Activated CD8-positive, alpha-beta T cell treated with anti-CD3 and anti-CD28 coated beads, Interleukin-2, amount 10 ng/mL, durations not matched to agents 7 days and 5 days (primary cell): ENCODE data around the gene DNAJB4. TPM values are rescaled to one million over a fixed set of nuclear protein-coding genes. Genes with fewer than 3 reads are reported as not detected.
"Not testable (repeated sequence)": the region's sequence is repeated elsewhere in the genome, so short reads cannot be mapped to it uniquely, and the experiment has no call there.

Source experiments
- ATAC-seq: fragments of 150-1000 bp; cut with Tn5 transposase; one replicate; pipeline ENCODE4 v1.10.0; 2021; ENCODE audit warnings: moderate library complexity
- CTCF ChIA-PET: fragments of 350-600 bp; sonication (Branson Sonifier 250); formaldehyde crosslinking; loops from one replicate; lab custom pipeline; 2021; ENCODE audit warnings: antibody characterized with exemption; lab: Charles Lee
- POLR2A ChIA-PET: fragments of 350-600 bp; sonication (Branson Sonifier 250); formaldehyde crosslinking; loops from one replicate; lab custom pipeline; 2021; ENCODE audit warnings: antibody characterized with exemption; lab: Charles Lee
- DNase-seq: peaks from one replicate; pipeline ENCODE4 v3.0.0-alpha.2; 2020
- H3K27ac Mint-ChIP-seq: one replicate; pipeline ENCODE4 v1.8.0; 2021; ENCODE audit warnings: mild to moderate bottlenecking, mixed read lengths
- H3K27me3 Mint-ChIP-seq: one replicate; pipeline ENCODE4 v1.8.0; 2021; ENCODE audit warnings: low read depth, mixed read lengths
- H3K36me3 Mint-ChIP-seq: one replicate; pipeline ENCODE4 v1.8.0; 2021; ENCODE audit warnings: low read depth, mixed read lengths
- H3K4me1 Mint-ChIP-seq: one replicate; pipeline ENCODE4 v1.8.0; 2021; ENCODE audit warnings: low read depth, mixed read lengths
- H3K4me3 Mint-ChIP-seq: one replicate; pipeline ENCODE4 v1.8.0; 2021; ENCODE audit warnings: mild to moderate bottlenecking, mixed read lengths
- H3K9me3 Mint-ChIP-seq: one replicate; pipeline ENCODE4 v1.8.0; 2022; ENCODE audit warnings: mixed read lengths; ENCODE audit not compliant: insufficient read depth
- total RNA-seq, 2 experiments: library from RNA; stranded (reverse); gene quantifications; one replicate each; pipeline ENCODE4 v1.2.3, GENCODE V29; 2021

Gene DNAJB4
- total RNA-seq, 2 experiments from 2014 or later: 9.4 to 10.5 TPM

DNA sequence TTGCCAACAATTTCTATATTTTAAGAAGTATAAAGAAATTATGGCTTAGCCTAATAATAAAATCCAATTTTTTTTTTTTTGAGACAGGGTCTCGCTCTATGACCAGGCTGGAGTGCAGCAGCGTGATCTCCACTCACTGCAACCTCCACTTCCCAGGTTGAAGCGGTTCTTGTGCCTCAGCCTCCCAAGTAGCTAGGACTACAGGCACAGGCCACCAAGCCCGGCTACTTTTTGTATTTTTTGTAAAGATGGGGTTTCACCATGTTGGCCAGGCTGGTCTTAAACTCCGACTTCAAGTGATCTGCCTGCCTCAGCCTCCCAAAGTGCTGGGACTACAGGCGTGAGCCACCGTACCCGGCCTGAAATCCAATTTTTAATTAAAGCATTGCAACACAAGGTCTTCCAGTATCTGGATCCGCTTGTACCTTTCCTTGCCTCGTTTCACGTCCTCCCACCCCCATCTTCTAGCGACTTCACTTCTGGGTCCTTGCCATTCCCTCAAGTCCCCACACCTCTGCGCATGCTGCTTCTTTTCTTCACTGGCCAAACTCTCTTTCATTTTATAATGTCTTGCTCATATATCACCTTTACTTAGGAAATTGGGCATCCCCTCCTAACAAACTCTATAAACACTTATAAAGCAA lies 28.2 kb upstream of the DNAJB4 start:
- ChIA-PET CTCF (interaction anchor here (1.9 to 2.4 kb wide), 2 partner anchors 8 to 10 kb away, joined by 8 to 16 read pairs; no protein-coding TSS in a partner anchor), POLR2A (interaction anchor here (1.0 to 9.2 kb wide), 3 partner anchors 27 to 643 kb away, joined by 9 to 317 read pairs (median 13); partner anchors contain the start of genes DNAJB4 and IFI44L)
- Mint-ChIP-seq H3K4me1 (peaks cover 45% of the 10 kb centered on the region), H3K36me3 (peaks cover 29% of the 10 kb centered on the region), H3K27me3 (no peaks in the 10 kb centered on the region), H3K4me3 (no peak overlapping the region), H3K9me3 (no peaks in the 10 kb centered on the region), H3K27ac (no peak overlapping the region)
- DNase-seq (no peak), ATAC-seq (no peak)

DNA sequence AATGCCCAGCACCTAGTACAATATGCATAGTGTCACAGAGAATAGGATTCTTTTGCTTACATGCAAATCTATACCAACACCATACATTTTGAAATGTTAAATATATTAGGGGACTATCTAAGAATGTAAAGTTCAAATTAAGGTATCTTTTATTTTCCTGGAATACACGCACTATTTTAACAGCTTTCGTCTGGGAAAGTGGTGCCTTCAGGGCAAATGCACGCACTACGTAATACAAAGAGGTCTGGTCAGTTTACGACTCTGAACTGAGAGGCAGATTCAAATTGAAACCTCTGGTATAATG lies 26.8 kb upstream of the DNAJB4 start:
- Mint-ChIP-seq H3K27ac (no peak overlapping the region), H3K27me3 (no peaks in the 10 kb centered on the region), H3K9me3 (no peaks in the 10 kb centered on the region), H3K4me3 (no peak overlapping the region), H3K4me1 (peaks cover 42% of the 10 kb centered on the region), H3K36me3 (peaks cover 27% of the 10 kb centered on the region)
- ATAC-seq (no peak), DNase-seq (no peak)
- POLR2A ChIA-PET: interaction anchor here (0.6 to 9.2 kb wide), 24 partner anchors 9 to 673 kb away, joined by 3 to 317 read pairs (median 5); partner anchors contain the start of genes DNAJB4, IFI44L and MIGA1
- CTCF ChIA-PET: interaction anchor here (1.1 to 5.5 kb wide), 9 partner anchors 9 to 136 kb away, joined by 3 to 60 read pairs (median 4); partner anchors contain the start of genes DNAJB4 and GIPC2

DNA sequence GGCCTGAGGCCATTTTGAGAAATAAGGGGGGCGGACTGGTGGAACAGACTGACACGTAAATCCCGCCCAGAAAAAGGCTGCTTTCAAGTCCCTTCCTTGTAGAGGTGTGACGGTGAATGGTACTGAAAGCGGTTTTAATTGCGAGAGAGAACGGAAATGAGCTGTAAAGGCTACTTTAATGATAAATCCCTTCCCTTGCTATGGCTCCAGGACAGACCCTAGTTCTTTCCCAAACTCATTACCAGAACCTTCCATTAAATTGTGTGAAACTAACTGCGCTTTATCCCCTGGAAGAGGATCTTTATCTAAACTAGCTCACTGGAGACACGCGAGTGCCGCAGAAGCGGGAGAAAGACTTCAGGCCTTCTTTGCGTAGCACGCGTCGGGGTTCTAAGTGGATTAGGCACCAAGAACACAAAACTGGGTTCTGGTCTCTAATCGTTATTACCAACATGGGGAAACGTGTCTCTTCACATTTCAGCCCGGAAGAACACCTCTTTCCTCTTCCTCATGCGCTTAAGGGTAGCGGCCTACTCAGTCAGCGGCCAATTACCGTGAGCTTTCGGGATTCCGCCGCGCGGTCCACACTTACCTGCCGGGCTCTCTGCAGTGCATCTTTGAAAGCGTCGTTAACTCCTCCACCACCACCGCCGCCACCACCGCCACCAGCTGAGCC lies 26.3 kb upstream of the DNAJB4 start:
- no peaks in the 10 kb centered on the region for H3K9me3 Mint-ChIP-seq
- no peak overlapping the region for H3K4me3 Mint-ChIP-seq
- ATAC-seq: peak; percentile 70
- ChIA-PET POLR2A (interaction anchor here (0.8 to 9.2 kb wide), 27 partner anchors 8 to 1719 kb away, joined by 3 to 317 read pairs (median 5); partner anchors contain the start of genes DNAJB4, IFI44, IFI44L and MIGA1), CTCF (interaction anchor here (0.9 to 5.5 kb wide), 12 partner anchors 9 to 136 kb away, joined by 3 to 60 read pairs (median 4); partner anchors contain the start of genes DNAJB4 and GIPC2)
- peaks cover 42% of the 10 kb centered on the region for H3K4me1 Mint-ChIP-seq
- no peaks in the 10 kb centered on the region for H3K27me3 Mint-ChIP-seq
- no peak overlapping the region for H3K27ac Mint-ChIP-seq
- peaks cover 27% of the 10 kb centered on the region for H3K36me3 Mint-ChIP-seq
- peak; percentile 92 for DNase-seq

DNA sequence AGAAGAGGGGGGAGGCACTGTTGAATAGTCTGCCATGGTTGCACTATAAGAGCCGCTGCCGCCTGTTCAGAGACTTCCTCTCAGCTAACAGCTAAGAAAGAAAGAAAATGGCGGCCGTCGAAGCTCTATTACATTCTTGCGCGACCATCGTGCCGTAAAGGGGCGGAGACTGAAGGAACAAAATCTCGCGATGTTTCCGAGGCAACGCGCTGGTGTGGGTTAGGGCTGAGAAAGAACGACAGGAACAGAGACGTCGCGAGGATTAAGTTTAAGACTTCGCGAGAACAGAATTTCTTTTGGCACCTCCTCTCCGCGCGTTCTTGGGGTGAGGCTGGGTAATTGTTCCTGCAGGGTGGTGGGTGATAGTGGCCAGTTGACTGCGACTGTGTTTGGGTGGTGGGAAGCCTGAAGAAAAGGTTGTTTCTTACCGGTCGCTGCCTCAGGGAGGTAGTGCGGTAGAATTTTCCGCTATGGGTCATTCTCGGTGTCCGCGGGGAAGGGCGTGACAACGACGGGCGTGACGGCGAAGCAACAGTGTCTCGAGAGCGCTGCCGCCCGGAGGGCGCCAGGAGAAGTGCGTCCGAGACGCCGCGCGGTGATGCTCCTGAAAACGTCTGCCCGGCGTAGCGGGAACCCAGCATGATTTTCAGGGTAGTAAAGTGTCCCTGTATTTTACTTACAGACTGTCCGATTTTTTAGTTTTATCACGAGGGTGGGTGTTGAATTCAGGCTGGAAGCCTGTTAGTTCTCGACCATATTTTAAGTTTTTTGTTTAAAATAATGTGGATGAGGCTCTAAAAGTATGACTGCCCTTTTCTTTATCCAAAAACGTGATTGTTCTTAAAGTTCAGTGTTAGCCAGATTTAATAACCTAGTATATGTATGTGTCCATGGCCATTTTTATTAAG lies 25.5 kb upstream of the DNAJB4 start, which contains the start of gene FUBP1:
Gene FUBP1 (minus strand): TSS at position 104 of the 908 bp plus-strand sequence. CDS start 68 bp downstream, at position 36.
- Mint-ChIP-seq H3K36me3 (peaks cover 31% of the 10 kb centered on the region), H3K4me1 (peaks cover 45% of the 10 kb centered on the region), H3K27me3 (no peaks in the 10 kb centered on the region), H3K27ac (no peak within 1 kb of the TSS), H3K4me3 (no peak within 1 kb of the TSS), H3K9me3 (no peaks in the 10 kb centered on the region)
- CTCF ChIA-PET: interaction anchor here (0.9 to 5.5 kb wide), 14 partner anchors 8 to 135 kb away, joined by 3 to 60 read pairs (median 4); partner anchors contain the start of genes DNAJB4 and GIPC2
- POLR2A ChIA-PET: interaction anchor here (0.5 to 9.2 kb wide), 25 partner anchors 9 to 1720 kb away, joined by 3 to 317 read pairs (median 6); partner anchors contain the start of genes DNAJB4, IFI44, IFI44L and MIGA1
- DNase-seq (peak; percentile 98), ATAC-seq (peak; percentile 84)

DNA sequence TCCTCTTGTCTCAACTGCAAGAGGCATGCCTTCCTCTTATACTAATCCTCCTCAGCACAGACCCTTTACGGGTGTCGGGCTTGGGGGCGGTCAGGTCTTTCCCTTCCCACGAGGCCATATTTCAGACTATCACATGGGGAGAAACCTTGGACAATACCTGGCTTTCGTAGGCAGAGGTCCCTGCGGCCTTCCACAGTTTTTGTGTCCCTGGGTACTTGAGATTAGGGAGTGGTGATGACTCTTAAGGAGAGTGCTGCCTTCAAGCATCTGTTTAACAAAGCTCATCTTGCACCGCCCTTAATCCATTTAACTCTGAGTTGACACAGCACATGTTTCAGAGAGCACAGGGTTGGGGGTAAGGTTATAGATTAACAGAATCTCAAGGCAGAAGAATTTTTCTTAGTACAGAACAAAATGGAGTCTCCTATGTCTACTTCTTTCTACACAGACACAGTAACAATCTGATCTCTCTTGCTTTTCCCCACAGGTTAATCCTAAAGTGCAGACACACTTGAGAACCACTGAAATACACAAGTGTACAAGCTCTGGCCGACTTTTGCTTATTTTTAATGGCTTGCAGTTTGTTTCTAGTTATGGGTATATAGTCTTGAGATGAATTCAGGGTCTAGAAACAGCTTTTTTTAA lies 21.3 kb upstream of the DNAJB4 start:
- CTCF ChIA-PET: interaction anchor here (5.5 kb wide), 1 partner anchor 21 kb away, joined by 60 read pairs; the partner anchor contains the start of gene DNAJB4
- Mint-ChIP-seq H3K36me3 (peaks cover 29% of the 10 kb centered on the region), H3K4me1 (peaks cover 22% of the 10 kb centered on the region)
- H3K9me3 Mint-ChIP-seq, H3K4me3 Mint-ChIP-seq, ATAC-seq, DNase-seq, H3K27ac Mint-ChIP-seq, H3K27me3 Mint-ChIP-seq: not testable (repeated sequence)
- POLR2A ChIA-PET: interaction anchor here (1.4 to 9.2 kb wide), 2 partner anchors 20 to 21 kb away, joined by 7 to 317 read pairs; partner anchors contain the start of gene DNAJB4

DNA sequence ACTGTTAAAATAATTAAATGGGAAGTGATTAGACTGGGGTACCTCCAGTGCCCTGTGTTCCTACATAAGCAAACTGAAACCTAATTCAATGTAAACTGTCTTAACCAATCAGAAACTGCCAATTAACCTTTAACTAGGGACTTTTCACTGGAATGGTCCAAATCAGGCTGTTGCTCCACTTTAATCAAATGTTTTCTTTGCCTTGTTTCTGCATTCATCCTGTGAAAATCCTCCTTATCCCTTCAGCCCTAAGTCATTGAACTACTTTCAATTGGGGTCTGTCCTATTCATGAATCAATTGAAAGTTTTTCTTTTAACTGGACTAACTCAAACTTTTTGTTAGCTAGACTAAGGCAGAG lies 20.8 kb upstream of the DNAJB4 start:
- ChIA-PET CTCF (no interaction called here), POLR2A (interaction anchor here (1.4 kb wide), 1 partner anchor 20 kb away, joined by 7 read pairs; the partner anchor contains the start of gene DNAJB4)
- H3K4me1 Mint-ChIP-seq: peaks cover 22% of the 10 kb centered on the region
- no peak for DNase-seq
- H3K4me3 Mint-ChIP-seq: no peak overlapping the region
- no peak overlapping the region for H3K27ac Mint-ChIP-seq
- no peak for ATAC-seq
- peaks cover 29% of the 10 kb centered on the region for H3K36me3 Mint-ChIP-seq
- H3K27me3 Mint-ChIP-seq: no peaks in the 10 kb centered on the region
- no peaks in the 10 kb centered on the region for H3K9me3 Mint-ChIP-seq

DNA sequence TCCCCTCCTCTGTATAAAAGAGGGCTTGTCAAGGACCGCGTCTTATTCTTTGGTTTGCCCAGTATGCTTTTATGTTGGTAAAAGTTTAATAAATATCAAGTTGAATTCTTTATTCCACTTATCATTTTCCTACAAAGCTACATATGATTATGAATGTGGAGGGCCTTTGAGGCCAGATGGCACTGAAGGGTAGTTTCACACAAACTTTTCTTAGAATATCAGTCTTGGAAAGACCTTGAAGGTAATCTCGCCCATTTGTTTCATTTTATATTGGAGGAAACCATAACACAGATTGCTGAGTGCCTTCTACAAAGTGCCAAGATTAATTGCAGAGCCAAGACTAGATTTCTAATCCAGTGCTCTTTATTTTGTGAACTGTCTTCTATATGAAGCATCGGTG lies 20.1 kb upstream of the DNAJB4 start:
- DNase-seq: no peak
- Mint-ChIP-seq H3K4me1 (peaks cover 26% of the 10 kb centered on the region), H3K36me3 (peaks cover 29% of the 10 kb centered on the region), H3K27ac (no peak overlapping the region), H3K4me3 (no peak overlapping the region), H3K27me3 (no peaks in the 10 kb centered on the region), H3K9me3 (no peaks in the 10 kb centered on the region)
- POLR2A ChIA-PET: interaction anchor here (1.4 kb wide), 1 partner anchor 19 kb away, joined by 7 read pairs; the partner anchor contains the start of gene DNAJB4
- ATAC-seq: no peak
- CTCF ChIA-PET: no interaction called here

DNA sequence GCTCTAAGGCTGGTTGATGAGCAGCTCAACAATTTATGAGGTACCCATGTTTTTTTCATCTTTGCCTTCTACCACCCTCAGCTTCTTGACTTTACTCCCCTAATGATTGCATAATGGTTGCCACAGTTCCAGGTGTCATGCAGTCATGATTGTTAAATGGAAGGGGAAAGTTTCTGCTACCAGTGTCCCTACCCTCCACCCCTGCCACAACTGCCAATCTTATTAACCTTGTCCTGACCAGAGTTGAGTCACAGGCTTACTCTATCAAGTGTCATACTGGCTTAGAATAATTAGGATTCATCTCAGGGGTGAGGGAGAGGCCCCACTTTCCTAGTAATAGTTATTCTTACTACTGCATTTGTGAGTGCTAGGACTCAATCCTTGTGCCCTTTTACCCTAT lies 17.9 kb upstream of the DNAJB4 start:
- Mint-ChIP-seq H3K9me3 (no peaks in the 10 kb centered on the region), H3K4me1 (peaks cover 17% of the 10 kb centered on the region), H3K4me3 (no peak overlapping the region), H3K27me3 (no peaks in the 10 kb centered on the region), H3K27ac (no peak overlapping the region), H3K36me3 (peaks cover 26% of the 10 kb centered on the region)
- ATAC-seq (no peak), DNase-seq (no peak)
- POLR2A ChIA-PET: interaction anchor here (2.0 kb wide), 1 partner anchor 17 kb away, joined by 9 read pairs; the partner anchor contains the start of gene DNAJB4
- CTCF ChIA-PET: interaction anchor here (1.3 kb wide), 1 partner anchor 8 kb away, joined by 4 read pairs; the partner anchor contains the start of gene FUBP1

DNA sequence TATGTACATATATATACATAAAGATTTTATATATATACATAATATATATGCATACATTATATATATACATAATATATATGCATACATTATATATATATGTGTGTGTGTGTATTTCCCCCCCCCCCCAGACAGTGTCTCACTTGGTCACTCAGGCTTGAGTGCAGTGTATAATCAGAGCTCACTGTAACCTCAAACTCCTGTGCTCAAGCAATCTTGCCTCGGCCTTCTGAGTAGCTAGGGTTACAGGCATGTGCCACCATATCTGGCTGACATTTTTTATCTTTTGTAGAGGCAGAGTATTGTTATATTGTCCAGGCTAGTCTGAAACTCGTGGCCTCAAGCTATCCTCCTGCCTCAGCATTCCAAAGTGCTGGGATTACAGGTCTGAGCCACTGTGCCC lies 16.8 kb upstream of the DNAJB4 start:
- Mint-ChIP-seq H3K4me1 (peaks cover 15% of the 10 kb centered on the region), H3K9me3 (no peaks in the 10 kb centered on the region), H3K36me3 (peaks cover 27% of the 10 kb centered on the region), H3K27ac (no peak overlapping the region), H3K4me3 (no peak overlapping the region), H3K27me3 (no peaks in the 10 kb centered on the region)
- ATAC-seq (no peak), DNase-seq (no peak)
- ChIA-PET CTCF (interaction anchor here (1.3 kb wide), 1 partner anchor 9 kb away, joined by 4 read pairs; the partner anchor contains the start of gene FUBP1), POLR2A (interaction anchor here (0.7 to 1.2 kb wide), 2 partner anchors 9 to 17 kb away, joined by 4 to 5 read pairs; partner anchors contain the start of genes DNAJB4 and FUBP1)

DNA sequence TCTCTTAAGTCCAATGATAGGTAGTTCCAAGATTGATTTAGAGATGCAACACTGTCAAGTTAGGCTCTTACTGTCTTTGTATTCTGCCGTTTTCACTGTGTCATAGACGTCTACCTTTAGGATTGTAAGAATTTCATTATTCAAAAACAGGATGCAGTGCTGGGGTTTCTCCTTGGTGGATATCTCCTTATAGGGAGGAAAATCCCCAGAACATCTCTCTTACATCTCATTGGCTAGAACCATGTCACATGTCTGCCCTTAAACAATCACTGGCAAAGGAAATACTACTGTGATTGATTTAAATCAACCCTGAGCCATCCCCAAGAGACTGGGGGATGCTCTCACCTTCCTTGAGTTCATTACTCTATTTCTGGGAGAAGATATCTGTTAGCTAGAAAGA lies 15.0 kb upstream of the DNAJB4 start:
- no peak for DNase-seq
- no peak for ATAC-seq
- no peak overlapping the region for H3K4me3 Mint-ChIP-seq
- H3K27ac Mint-ChIP-seq: no peak overlapping the region
- H3K36me3 Mint-ChIP-seq: peaks cover 22% of the 10 kb centered on the region
- no peaks in the 10 kb centered on the region for H3K9me3 Mint-ChIP-seq
- ChIA-PET POLR2A (interaction anchor here (1.0 to 1.2 kb wide), 2 partner anchors 11 to 15 kb away, joined by 3 to 4 read pairs; partner anchors contain the start of genes DNAJB4 and FUBP1), CTCF (interaction anchor here (1.3 to 1.4 kb wide), 2 partner anchors 9 to 11 kb away, joined by 3 to 4 read pairs; partner anchors contain the start of gene FUBP1)
- H3K27me3 Mint-ChIP-seq: no peaks in the 10 kb centered on the region
- H3K4me1 Mint-ChIP-seq: peaks cover 7% of the 10 kb centered on the region
